Adrenal gland (tissue), 12 donors: ENCODE results near the gene DENND6B. TPM values are rescaled to one million over a fixed set of nuclear protein-coding genes. Genes with fewer than 3 reads are reported as not detected.

Source experiments
- DNase-seq, 7 donors: peaks; one replicate each; pipeline ENCODE4 v3.0.0-alpha.2; 2019 to 2020
- H3K27ac ChIP-seq, 5 donors: fragments of 200-600 bp; sonication (generic) in 4 of 5; 1 replicate in 3 of 5; 2 replicates in 2 of 5; pipeline versions ENCODE4 v1.5.1 to v1.8.0; 2016 to 2020; ENCODE audit warnings: mild to moderate bottlenecking in 1 of 5
- H3K27me3 ChIP-seq: fragments of 200-600 bp; 2 replicates; pipeline ENCODE4 v1.8.0; 2021
- H3K36me3 ChIP-seq, 2 donors: fragments of 200-600 bp; replicated peaks in 1 of 2; 1 replicate in 1 of 2; 2 replicates in 1 of 2; pipeline versions ENCODE4 v1.5.1 to v1.8.0; 2018 to 2022
- H3K4me1 ChIP-seq, 2 donors: fragments of 200-600 bp; replicated peaks in 1 of 2; 1 replicate in 1 of 2; 2 replicates in 1 of 2; pipeline versions ENCODE4 v1.5.1 to v1.8.0; 2018 to 2021
- H3K4me3 ChIP-seq, 4 donors: fragments of 200-600 bp; sonication (generic) in 3 of 4; one replicate each; pipeline ENCODE4 v1.5.1; 2016 to 2018
- H3K9me3 ChIP-seq, 3 donors: fragments of 200-600 bp; sonication (generic) in 1 of 3; replicated peaks in 1 of 3; 1 replicate in 2 of 3; 2 replicates in 1 of 3; pipeline versions ENCODE4 v1.5.1 to v1.8.0; 2016 to 2021
- CTCF ChIP-seq, 6 experiments: fragments of 450-650 bp in 4 of 6; fragments of 200-600 bp in 2 of 6; sonication (generic) in 1 of 6; IDR thresholded peaks; 1 replicate in 5 of 6; 2 replicates in 1 of 6; pipeline versions ENCODE4 v1.5.1 to v1.8.0; 2016 to 2021; ENCODE audit warnings: antibody characterized with exemption in 6 of 6, mild to moderate bottlenecking in 2 of 6, moderate library complexity in 1 of 6
- POLR2A ChIP-seq, 2 donors: fragments of 450-650 bp; IDR thresholded peaks; one replicate each; pipeline ENCODE4 v1.6.1; 2017; ENCODE audit warnings: antibody characterized with exemption in 2 of 2, mild to moderate bottlenecking in 2 of 2, moderate library complexity in 1 of 2
- WGBS, 4 donors: extraction: QIAGEN DNeasy Blood & Tissue Kit in 2 of 4; methylation state at CpG; one replicate each; pipeline versions ENCODE4 v1.1.5 to v1.1.7; 2013 to 2017; 5-methylcytosine and 5-hydroxymethylcytosine counted together
- intact Hi-C, 2 donors: fragments of 100-400 bp; cut with DNase I; formaldehyde crosslinking; loops; one replicate each; pipeline versions ENCODE4 v1.14.1 to v1.15.0; 2022 to 2023
- polyA plus RNA-seq, 3 donors: library from polyadenylated mRNA; stranded (reverse); fragments of 200-250 nt in 2 of 3; fragments of 350-450 nt in 1 of 3; fragmentation: Illumina TruSeq in 1 of 3; extraction: RNeasy Lipid Tissue Mini Kit (QIAGEN cat#74804) in 1 of 3; gene quantifications; one replicate each; pipeline ENCODE4 v1.2.3, GENCODE V29; 2013 to 2014
- total RNA-seq, 9 donors: library from RNA; depleted of rRNA in 4 of 9; stranded (reverse); fragments of >200 nt in 4 of 9; fragments of 120-200 nt in 1 of 9; fragmentation: NEBNext Ultra II Directional in 1 of 9; extraction: Animal tissue kit (Norgen Biotek cat#: 25700) in 1 of 9; gene quantifications; one replicate each; pipeline versions ENCODE4 v1.1.0 to v1.2.4, GENCODE V29; 2013 to 2023
- donor health status: healthy with polysubstance abuse.
- donor health status: Bipolar disorder and iron deficiency.
- donor health status: DM: yes; HTN: yes; CAD: no.
- donor health status: DM: no; HTN: no; CAD: no.
- donor health status: DM: no; HTN: no; CAD: no.
- donor health status: DM: yes; HTN: yes; CAD: no.

DENND6B gene
- total and polyA plus RNA-seq, 12 donors: 1.8 to 32.7 (median 8.9) TPM

- peaks cover 0 to 89% of the 10 kb centered on the region in 2 donors for H3K36me3 ChIP-seq
- TF ChIP-seq POLR2A (IDR thresholded peaks at IDR 0.05) (no peak), CTCF (IDR thresholded peaks at IDR 0.05) (no peak)
- WGBS, 4 donors: 85 to 97% (median 91%) methylated on average over 22 to 47 of the region's 47 CpGs
- no peaks in the 10 kb centered on the region for H3K9me3 ChIP-seq
- peak overlapping the region in 2 of 5 donors; percentile 66 to 86 for H3K27ac ChIP-seq
- H3K27me3 ChIP-seq: no peaks in the 10 kb centered on the region
- H3K4me3 ChIP-seq: no peak overlapping the region
- H3K4me1 ChIP-seq: peaks cover 10 to 11% of the 10 kb centered on the region in 2 donors
- intact Hi-C loops: no loop called here
- DNase-seq: no peak
These were observed 46.0 kb downstream of the DENND6B start for GRCh38 chr22:50280708-50281383.

- H3K27me3 ChIP-seq: no peaks in the 10 kb centered on the region
- WGBS, 4 donors: 91 to 93% (median 92%) methylated on average over 12 to 38 of the region's 38 CpGs
- no peak for DNase-seq
- TF ChIP-seq CTCF (IDR thresholded peaks at IDR 0.05): no peak
- no peak for TF ChIP-seq POLR2A (IDR thresholded peaks at IDR 0.05)
- H3K9me3 ChIP-seq: no peaks in the 10 kb centered on the region
- no peak overlapping the region for H3K4me3 ChIP-seq
- intact Hi-C loops: no loop called here
- peaks cover 10 to 11% of the 10 kb centered on the region in 2 donors for H3K4me1 ChIP-seq
- no peak overlapping the region for H3K27ac ChIP-seq
- H3K36me3 ChIP-seq: peaks cover 0 to 92% of the 10 kb centered on the region in 2 donors
These were observed 46.6 kb downstream of the DENND6B start for GRCh38 chr22:50280022-50280707.

GRCh38 chr22:50278956-50279619, 47.7 kb downstream of the DENND6B start:
- Histone ChIP-seq H3K27me3 (no peaks in the 10 kb centered on the region), H3K4me3 (no peak overlapping the region), H3K9me3 (no peaks in the 10 kb centered on the region), H3K4me1 (peaks cover 10 to 12% of the 10 kb centered on the region in 2 donors), H3K36me3 (peaks cover 0 to 87% of the 10 kb centered on the region in 2 donors), H3K27ac (no peak overlapping the region)
- TF ChIP-seq CTCF (IDR thresholded peaks at IDR 0.05) (no peak), POLR2A (IDR thresholded peaks at IDR 0.05) (no peak)
- WGBS, 4 donors: 91 to 95% (median 92%) methylated on average over 22 to 30 of the region's 30 CpGs
- intact Hi-C loops: loop anchor here (5.0 kb wide), 1 partner anchor 48 kb away; the partner anchor contains the start of gene DENND6B (in 2 of the 2)
- no peak for DNase-seq

- peaks cover 10 to 18% of the 10 kb centered on the region in 2 donors for H3K4me1 ChIP-seq
These were observed 48.4 kb downstream of the DENND6B start for GRCh38 chr22:50278461-50278860.

More at GRCh38 chr22:50278461-50278860, 48.4 kb downstream of the DENND6B start:
- Histone ChIP-seq H3K4me3 (no peak overlapping the region), H3K27me3 (no peaks in the 10 kb centered on the region), H3K9me3 (no peaks in the 10 kb centered on the region), H3K27ac (no peak overlapping the region), H3K36me3 (peaks cover 0 to 82% of the 10 kb centered on the region in 2 donors)
- intact Hi-C loops: loop anchor here (5.0 kb wide), 1 partner anchor 49 kb away; the partner anchor contains the start of gene DENND6B (in 2 of the 2)
- WGBS, 4 donors: 93 to 97% (median 94%) methylated on average over 12 to 21 of the region's 21 CpGs; no CpG with 5 or more reads in 1 of the 4 donors
- DNase-seq: no peak
- TF ChIP-seq CTCF (IDR thresholded peaks at IDR 0.05) (no peak), POLR2A (IDR thresholded peaks at IDR 0.05) (no peak)
